ENCODE data around the gene PHACTR3.

The PHACTR3 gene

GRCh38 chr20:59858425-59858824 is 254.1 kb downstream of the PHACTR3 start:
- H3K27ac ChIP-seq = no peak overlapping the region
- TF ChIP-seq ZFX (IDR thresholded peaks at IDR 0.05) (no peak), CTCF (conservative IDR thresholded peaks at IDR 0.05) (no peak)

GRCh38 chr20:59861401-59861800 is 257.1 kb downstream of the PHACTR3 start:
- TF ChIP-seq ZFX (IDR thresholded peaks at IDR 0.05) = no peak
- TF ChIP-seq CTCF (conservative IDR thresholded peaks at IDR 0.05) = no peak
- H3K27ac ChIP-seq = no peak overlapping the region

GRCh38 chr20:59863058-59863457 is 258.7 kb downstream of the PHACTR3 start:
- TF ChIP-seq ZFX (IDR thresholded peaks at IDR 0.05) (no peak), CTCF (conservative IDR thresholded peaks at IDR 0.05) (no peak)
- H3K27ac ChIP-seq = no peak overlapping the region

GRCh38 chr20:59864726-59865125 is 260.4 kb downstream of the PHACTR3 start:
- H3K27ac ChIP-seq = no peak overlapping the region
- TF ChIP-seq ZFX (IDR thresholded peaks at IDR 0.05) (no peak), CTCF (conservative IDR thresholded peaks at IDR 0.05) (no peak)

- no peak for TF ChIP-seq CTCF (conservative IDR thresholded peaks at IDR 0.05)
- TF ChIP-seq ZFX (IDR thresholded peaks at IDR 0.05) = no peak
- H3K27ac ChIP-seq = no peak overlapping the region
These were observed 262.0 kb downstream of the PHACTR3 start for GRCh38 chr20:59866338-59866737.

GRCh38 chr20:59871096-59871495 is 266.8 kb downstream of the PHACTR3 start:
- H3K27ac ChIP-seq = no peak overlapping the region
- TF ChIP-seq ZFX (IDR thresholded peaks at IDR 0.05) (no peak), CTCF (conservative IDR thresholded peaks at IDR 0.05) (no peak)

GRCh38 chr20:59873409-59873808 is 269.1 kb downstream of the PHACTR3 start:
- TF ChIP-seq ZFX (IDR thresholded peaks at IDR 0.05) = no peak
- TF ChIP-seq CTCF (conservative IDR thresholded peaks at IDR 0.05) = no peak
- H3K27ac ChIP-seq = no peak overlapping the region

Measured in C4-2B (cell line).